HAP-1 (cell line): ENCODE data around the gene LIMK1.
A peak's percentile ranks its signal among the peaks of the same experiment; 100 is the strongest.

Experiments
- DNase-seq, 2 experiments: peaks; one replicate each; pipeline ENCODE4 v3.0.0-alpha.2; 2016 to 2020; ENCODE audit warnings: low spot score in 2 of 2
- H3K27me3 ChIP-seq: fragments of 250-450 bp; sonication (Bioruptor Pico); 2 replicates; pipeline ENCODE4 v1.5.1; 2020; ENCODE audit warnings: low read depth, mild to moderate bottlenecking, moderate library complexity
- H3K36me3 ChIP-seq: fragments of 250-450 bp; sonication (Bioruptor Pico); replicated peaks from 2 replicates; pipeline ENCODE4 v1.5.1; 2020; ENCODE audit warnings: mild to moderate bottlenecking
- H3K4me1 ChIP-seq: fragments of 250-450 bp; sonication (Bioruptor Pico); 2 replicates; pipeline ENCODE4 v1.5.1; 2020; ENCODE audit warnings: mild to moderate bottlenecking
- H3K4me3 ChIP-seq: fragments of 250-450 bp; sonication (Bioruptor Pico); 2 replicates; pipeline ENCODE4 v1.5.1; 2020; ENCODE audit warnings: mild to moderate bottlenecking, moderate library complexity
- H3K9me3 ChIP-seq: fragments of 250-450 bp; sonication (Bioruptor Pico); 2 replicates; pipeline ENCODE4 v1.5.1; 2020; ENCODE audit warnings: mild to moderate bottlenecking, moderate library complexity
- in situ Hi-C: fragments of 300-500 bp; cut with MboI; formaldehyde crosslinking; loops from 3 replicates; pipeline ENCODE4 v1.14.3; 2020; ENCODE audit warnings: low sequenced_read_pairs, inconsistent platforms, mixed read lengths

Gene LIMK1

GRCh38 chr7:74083928-74084721 is 521 bp downstream of the LIMK1 start:
- peaks cover 7% of the 10 kb centered on the region for H3K36me3 ChIP-seq
- peaks cover 9% of the 10 kb centered on the region for H3K4me1 ChIP-seq
- H3K9me3 ChIP-seq: no peaks in the 10 kb centered on the region
- in situ Hi-C loops: no loop called here
- H3K4me3 ChIP-seq: peak overlapping the region; percentile 56
- no peaks in the 10 kb centered on the region for H3K27me3 ChIP-seq
- peak; percentile 24 to 56 for DNase-seq

- peaks cover 7% of the 10 kb centered on the region for H3K36me3 ChIP-seq
- peak overlapping the region; percentile 56 for H3K4me3 ChIP-seq
- H3K4me1 ChIP-seq: peaks cover 6% of the 10 kb centered on the region
- in situ Hi-C loops: no loop called here
- no peaks in the 10 kb centered on the region for H3K27me3 ChIP-seq
- DNase-seq: no peak
- H3K9me3 ChIP-seq: no peaks in the 10 kb centered on the region
Measured at GRCh38 chr7:74084722-74085578, 1.3 kb downstream of the LIMK1 start.

- Histone ChIP-seq H3K4me1 (peaks cover 4% of the 10 kb centered on the region), H3K36me3 (peaks cover 7% of the 10 kb centered on the region), H3K27me3 (no peaks in the 10 kb centered on the region), H3K4me3 (no peak overlapping the region), H3K9me3 (no peaks in the 10 kb centered on the region)
- in situ Hi-C loops: no loop called here
- no peak for DNase-seq
Measured at GRCh38 chr7:74087791-74088453, 4.3 kb downstream of the LIMK1 start.

GRCh38 chr7:74092321-74092963 is 8.8 kb downstream of the LIMK1 start:
- Histone ChIP-seq H3K4me1 (no peaks in the 10 kb centered on the region), H3K36me3 (peaks cover 9% of the 10 kb centered on the region), H3K4me3 (no peak overlapping the region), H3K27me3 (no peaks in the 10 kb centered on the region), H3K9me3 (no peaks in the 10 kb centered on the region)
- DNase-seq: no peak
- in situ Hi-C loops: no loop called here

- no peaks in the 10 kb centered on the region for H3K27me3 ChIP-seq
- DNase-seq: no peak
- H3K4me1 ChIP-seq: no peaks in the 10 kb centered on the region
- no peaks in the 10 kb centered on the region for H3K9me3 ChIP-seq
- no peak overlapping the region for H3K4me3 ChIP-seq
- H3K36me3 ChIP-seq: peaks cover 13% of the 10 kb centered on the region
- in situ Hi-C loops: no loop called here
Measured at GRCh38 chr7:74092964-74093471, 9.4 kb downstream of the LIMK1 start.

GRCh38 chr7:74093671-74094223 is 10.1 kb downstream of the LIMK1 start:
- H3K9me3 ChIP-seq: no peaks in the 10 kb centered on the region
- peaks cover 12% of the 10 kb centered on the region for H3K36me3 ChIP-seq
- no peak for DNase-seq
- in situ Hi-C loops: no loop called here
- H3K4me1 ChIP-seq: no peaks in the 10 kb centered on the region
- H3K27me3 ChIP-seq: no peaks in the 10 kb centered on the region
- H3K4me3 ChIP-seq: no peak overlapping the region

- H3K27me3 ChIP-seq: no peaks in the 10 kb centered on the region
- in situ Hi-C loops: no loop called here
Measured at GRCh38 chr7:74094224-74095101, 10.9 kb downstream of the LIMK1 start.

GRCh38 chr7:74095135-74095534 is 11.5 kb downstream of the LIMK1 start:
- Histone ChIP-seq H3K4me3 (no peak overlapping the region), H3K4me1 (no peaks in the 10 kb centered on the region)
- in situ Hi-C loops: no loop called here

More at GRCh38 chr7:74094224-74095101, 10.9 kb downstream of the LIMK1 start:
- Histone ChIP-seq H3K9me3 (no peaks in the 10 kb centered on the region), H3K36me3 (peaks cover 16% of the 10 kb centered on the region), H3K4me3 (no peak overlapping the region), H3K4me1 (no peaks in the 10 kb centered on the region)
- no peak for DNase-seq

GRCh38 chr7:74097937-74098614 is 14.5 kb downstream of the LIMK1 start:
- peaks cover 29% of the 10 kb centered on the region for H3K36me3 ChIP-seq
- H3K9me3 ChIP-seq: no peaks in the 10 kb centered on the region
- no peak overlapping the region for H3K4me3 ChIP-seq
- H3K4me1 ChIP-seq: no peaks in the 10 kb centered on the region
- no peaks in the 10 kb centered on the region for H3K27me3 ChIP-seq
- peak in 1 of 2 experiments; percentile 9 for DNase-seq
- in situ Hi-C loops: no loop called here

More at GRCh38 chr7:74095135-74095534, 11.5 kb downstream of the LIMK1 start:
- Histone ChIP-seq H3K36me3 (peaks cover 18% of the 10 kb centered on the region), H3K27me3 (no peaks in the 10 kb centered on the region), H3K9me3 (no peaks in the 10 kb centered on the region)
- no peak for DNase-seq

GRCh38 chr7:74099031-74099430 is 15.4 kb downstream of the LIMK1 start:
- no peaks in the 10 kb centered on the region for H3K27me3 ChIP-seq
- no peak overlapping the region for H3K4me3 ChIP-seq
- H3K4me1 ChIP-seq: no peaks in the 10 kb centered on the region
- in situ Hi-C loops: no loop called here
- DNase-seq: no peak
- H3K9me3 ChIP-seq: no peaks in the 10 kb centered on the region
- H3K36me3 ChIP-seq: peaks cover 36% of the 10 kb centered on the region

- in situ Hi-C loops: no loop called here
- Histone ChIP-seq H3K4me3 (no peak overlapping the region), H3K4me1 (no peaks in the 10 kb centered on the region), H3K9me3 (no peaks in the 10 kb centered on the region), H3K27me3 (no peaks in the 10 kb centered on the region), H3K36me3 (peaks cover 43% of the 10 kb centered on the region)
- DNase-seq: no peak
Measured at GRCh38 chr7:74101061-74101681, 17.6 kb downstream of the LIMK1 start.
